GM10248 (cell line): Measurements from ENCODE around the gene CSNK1G1.

Experiments
- CTCF ChIA-PET: fragments of 300-600 bp; sonication (Branson Sonifier 250); formaldehyde crosslinking; extraction: SDS; loops from one replicate; lab custom pipeline; 2021; ENCODE audit warnings: antibody characterized with exemption; lab: Yijun Ruan, JAX
- POLR2A ChIA-PET: fragments of 350-650 bp; sonication (Branson Sonifier 250); formaldehyde crosslinking; extraction: SDS; loops from one replicate; lab custom pipeline; 2020; ENCODE audit warnings: antibody characterized with exemption; lab: Yijun Ruan, JAX
- DNase-seq: peaks from one replicate; pipeline ENCODE4 v3.0.0; 2012; ENCODE audit errors: extremely low spot score
- TF ChIP-seq, protein P1 (sequence below): IDR thresholded peaks from 2 replicates; pipeline ENCODE4 v1.5.1; 2012; ENCODE audit warnings: mild to moderate bottlenecking, low read depth; ENCODE audit errors: extremely low read depth, missing control alignments, control extremely low read depth

Gene CSNK1G1

DNA sequence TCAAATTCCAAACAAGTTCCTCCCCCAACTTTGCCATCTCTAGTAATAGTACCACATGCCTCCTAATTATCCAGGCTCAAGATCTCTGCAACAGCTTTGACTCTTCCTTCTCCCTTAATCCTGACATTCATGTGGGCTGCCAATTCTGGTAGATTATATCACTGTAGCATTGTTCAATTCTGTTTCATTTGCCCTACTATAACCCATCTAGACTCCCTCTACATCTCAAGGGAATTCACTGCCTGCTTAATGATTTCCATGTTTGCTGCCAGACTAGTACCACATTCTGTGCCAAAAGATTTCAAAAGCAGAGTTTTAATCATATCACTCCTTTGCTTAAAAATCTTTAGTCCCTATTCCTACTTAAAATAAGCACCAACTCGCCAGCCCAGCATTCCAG lies 158.5 kb downstream of the CSNK1G1 start:
- DNase-seq, result no peak
- POLR2A ChIA-PET, result no interaction called here
- CTCF ChIA-PET, result interaction anchor here (1.9 kb wide), 1 partner anchor 16 kb away, joined by 6 read pairs; no protein-coding TSS in a partner anchor
- TF ChIP-seq, protein P1, sequence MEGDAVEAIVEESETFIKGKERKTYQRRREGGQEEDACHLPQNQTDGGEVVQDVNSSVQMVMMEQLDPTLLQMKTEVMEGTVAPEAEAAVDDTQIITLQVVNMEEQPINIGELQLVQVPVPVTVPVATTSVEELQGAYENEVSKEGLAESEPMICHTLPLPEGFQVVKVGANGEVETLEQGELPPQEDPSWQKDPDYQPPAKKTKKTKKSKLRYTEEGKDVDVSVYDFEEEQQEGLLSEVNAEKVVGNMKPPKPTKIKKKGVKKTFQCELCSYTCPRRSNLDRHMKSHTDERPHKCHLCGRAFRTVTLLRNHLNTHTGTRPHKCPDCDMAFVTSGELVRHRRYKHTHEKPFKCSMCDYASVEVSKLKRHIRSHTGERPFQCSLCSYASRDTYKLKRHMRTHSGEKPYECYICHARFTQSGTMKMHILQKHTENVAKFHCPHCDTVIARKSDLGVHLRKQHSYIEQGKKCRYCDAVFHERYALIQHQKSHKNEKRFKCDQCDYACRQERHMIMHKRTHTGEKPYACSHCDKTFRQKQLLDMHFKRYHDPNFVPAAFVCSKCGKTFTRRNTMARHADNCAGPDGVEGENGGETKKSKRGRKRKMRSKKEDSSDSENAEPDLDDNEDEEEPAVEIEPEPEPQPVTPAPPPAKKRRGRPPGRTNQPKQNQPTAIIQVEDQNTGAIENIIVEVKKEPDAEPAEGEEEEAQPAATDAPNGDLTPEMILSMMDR, result no peak

DNA sequence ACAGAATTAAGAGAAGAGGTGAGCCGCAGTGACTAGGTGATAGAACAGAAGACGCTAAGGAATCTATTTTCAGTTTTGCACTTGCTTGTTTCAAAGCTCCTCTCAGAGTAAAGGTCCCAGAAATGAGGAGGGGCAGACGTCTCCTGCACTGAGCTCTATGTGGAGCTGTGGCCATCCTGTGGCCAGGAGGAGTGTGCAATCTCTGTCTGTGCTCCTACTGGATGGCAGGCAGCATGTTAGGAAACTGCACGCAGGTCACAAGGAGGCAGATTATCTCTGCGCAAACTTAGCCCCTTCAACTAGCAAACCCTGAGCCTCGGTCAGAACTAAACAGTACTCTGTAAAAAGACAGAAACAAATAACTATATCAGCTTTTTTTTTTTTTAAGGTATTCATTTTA lies 162.0 kb downstream of the CSNK1G1 start:
- TF ChIP-seq, protein P1, result no peak
- CTCF ChIA-PET, result interaction anchor here (1.2 to 1.6 kb wide), 2 partner anchors 15 to 22 kb away, joined by 3 to 4 read pairs; no protein-coding TSS in a partner anchor
- POLR2A ChIA-PET, result no interaction called here
- DNase-seq, result no peak

DNA sequence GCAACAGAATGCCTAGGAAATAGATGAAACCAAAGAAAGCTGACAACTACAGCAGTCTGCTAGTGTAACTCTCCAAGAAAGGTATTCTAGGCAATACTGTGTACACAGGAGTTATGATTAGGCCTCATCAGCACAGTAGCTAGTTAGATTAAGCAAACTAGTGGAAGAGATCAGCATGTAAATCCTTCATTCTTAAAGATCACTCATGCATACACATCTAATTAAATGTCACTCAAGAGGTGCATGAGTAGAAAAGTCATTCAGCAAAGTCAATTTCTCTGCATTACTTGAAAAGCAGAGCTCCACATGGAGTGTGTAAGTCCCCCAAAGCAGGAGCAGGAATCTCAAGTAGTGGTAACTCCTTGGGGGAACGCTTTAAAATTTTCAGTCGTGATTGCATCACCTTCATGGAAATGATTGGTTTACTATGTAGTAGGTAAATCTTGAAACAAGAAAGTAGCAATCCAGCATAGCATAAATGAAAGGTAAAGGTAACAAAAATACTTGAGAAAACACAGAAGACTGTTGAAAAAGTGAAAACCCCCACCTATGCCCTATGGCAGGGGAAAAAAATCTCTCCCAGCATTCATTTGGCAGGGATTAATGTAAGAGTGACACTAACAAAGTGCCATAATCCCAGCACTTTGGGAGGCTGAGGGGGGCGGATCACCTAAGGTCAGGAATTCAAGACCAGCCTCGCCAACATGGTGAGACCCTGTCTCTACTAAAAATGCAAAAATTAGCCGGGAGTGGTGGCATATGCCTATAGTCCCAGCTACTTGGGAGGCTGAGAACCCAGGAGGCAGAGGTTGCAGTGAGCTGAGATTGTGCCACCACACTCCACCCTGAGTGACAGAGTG lies 163.8 kb downstream of the CSNK1G1 start:
- ChIA-PET CTCF (no interaction called here), POLR2A (no interaction called here)
- TF ChIP-seq, protein P1, result no peak
- no peak for DNase-seq

DNA sequence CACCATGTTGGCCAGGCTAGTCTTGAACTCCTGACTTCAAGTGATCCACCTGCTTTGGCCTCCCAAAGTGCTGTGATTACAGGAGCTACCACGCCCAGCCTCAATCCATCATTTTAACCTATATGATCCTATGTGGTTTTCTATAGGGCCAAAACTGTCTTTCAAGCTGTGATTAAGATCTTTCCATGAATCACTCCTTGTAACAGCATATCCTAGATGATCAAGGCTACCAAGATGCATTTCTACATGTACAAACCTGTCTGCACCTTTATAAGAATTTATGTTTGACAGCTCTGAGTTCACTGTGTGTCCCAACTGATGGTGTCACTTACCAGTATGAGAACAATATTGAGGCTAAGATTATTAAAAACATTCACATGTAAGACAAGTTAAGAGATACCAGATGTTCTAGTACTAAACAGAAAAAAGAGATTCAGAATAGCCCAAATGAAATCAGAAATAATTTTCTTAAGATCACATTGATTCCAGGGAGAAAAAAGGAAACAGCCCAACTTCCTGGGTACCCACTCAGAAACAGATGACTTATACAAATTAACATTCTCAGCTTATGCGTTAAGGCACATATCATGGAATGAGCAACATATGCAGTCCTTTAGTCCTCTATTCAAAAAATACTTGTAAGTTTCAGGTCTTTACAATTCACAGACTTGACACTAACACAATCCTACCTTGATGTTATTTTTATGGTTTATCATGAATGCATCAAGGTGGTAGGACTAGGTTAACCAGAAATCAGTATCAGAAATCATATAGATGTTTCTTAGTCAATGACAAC lies 168.4 kb downstream of the CSNK1G1 start:
- ChIA-PET CTCF (interaction anchor here (0.9 to 2.5 kb wide), 4 partner anchors 8 to 15 kb away, joined by 3 to 7 read pairs (median 6); no protein-coding TSS in a partner anchor), POLR2A (no interaction called here)
- TF ChIP-seq, protein P1, result no peak
- DNase-seq, result no peak

DNA sequence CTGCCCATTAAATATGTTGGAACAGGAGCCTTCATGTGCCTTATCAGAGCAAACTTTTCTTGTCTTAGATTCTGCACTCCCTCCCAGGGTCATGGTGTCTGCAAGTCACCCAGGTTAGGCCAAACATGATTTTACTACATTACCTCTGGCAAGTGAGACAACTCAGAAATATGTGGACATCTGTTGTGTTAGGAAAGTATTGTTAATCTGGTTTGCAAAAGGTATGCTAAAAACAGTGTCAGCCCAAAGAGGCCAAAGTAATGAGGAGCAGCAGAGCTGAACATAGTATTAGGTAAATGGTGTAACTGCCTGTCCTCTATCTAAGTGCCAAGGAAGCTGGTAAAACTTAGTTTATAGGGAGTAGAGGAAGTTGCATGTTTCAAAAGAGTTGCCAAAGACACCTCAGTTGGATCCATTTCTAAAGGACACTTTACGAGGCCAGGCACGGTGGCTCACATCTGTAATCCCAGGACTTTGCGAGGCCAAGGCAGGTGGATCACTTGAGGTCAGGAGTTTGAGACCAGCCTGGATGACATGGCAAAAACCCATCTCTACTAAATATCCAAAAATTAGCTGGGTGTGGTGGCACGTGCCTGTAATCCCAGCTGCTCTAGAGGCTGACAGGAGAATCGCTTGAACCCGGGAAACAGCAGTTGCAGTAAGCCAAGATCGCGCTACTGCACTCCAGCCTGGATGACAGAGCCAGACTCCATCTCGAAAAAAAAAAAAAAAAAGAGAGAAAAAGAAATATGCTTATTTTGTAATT lies 170.6 kb downstream of the CSNK1G1 start:
- POLR2A ChIA-PET, result interaction anchor here (0.6 kb wide), 1 partner anchor 291 kb away, joined by 3 read pairs; no protein-coding TSS in a partner anchor
- no peak for DNase-seq
- TF ChIP-seq, protein P1, result no peak
- CTCF ChIA-PET, result interaction anchor here (1.7 to 2.2 kb wide), 3 partner anchors 8 to 32 kb away, joined by 6 to 7 read pairs (median 6); no protein-coding TSS in a partner anchor
